Measurements from ENCODE around the gene RAD51B.
"Not testable (repeated sequence)": the region's sequence is repeated elsewhere in the genome, so short reads cannot be mapped to it uniquely, and the experiment has no call there.

The RAD51B gene

DNA sequence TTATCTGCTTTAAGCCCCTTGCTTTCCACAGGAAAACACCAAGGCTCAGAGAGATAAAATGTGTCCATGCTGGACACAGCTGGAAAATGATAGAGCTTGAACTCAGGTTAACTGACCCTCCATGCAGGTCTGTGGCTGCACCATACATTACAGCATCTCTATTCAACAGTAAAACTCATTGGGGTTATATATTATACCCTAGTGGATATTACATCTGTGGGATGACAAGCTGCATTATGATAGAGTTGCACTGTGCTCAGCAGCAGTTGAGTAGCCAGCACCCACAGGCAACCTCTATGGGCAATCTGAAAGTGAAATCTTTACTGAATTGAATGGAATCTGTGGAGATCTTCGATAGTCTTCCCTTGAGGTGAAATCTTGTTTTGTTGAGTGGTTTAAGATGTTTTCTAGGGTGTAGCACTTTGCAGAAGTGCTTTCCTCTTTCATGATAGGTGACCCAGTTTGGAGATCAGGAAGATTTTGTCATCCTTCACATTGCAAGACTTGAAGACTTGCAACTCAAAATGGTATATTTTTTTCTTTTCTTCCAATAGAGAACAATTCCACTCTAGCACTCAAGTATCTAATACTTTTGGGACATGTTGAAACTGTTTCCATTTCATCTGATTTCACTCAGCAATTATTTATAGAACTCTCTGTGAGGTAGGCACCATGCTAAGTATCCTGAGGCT, 389.2 kb downstream of the RAD51B start:
- H3K27ac ChIP-seq, result peak overlapping the region in 8 of 21 experiments; percentile 3 to 87 (median 20)
- no peak overlapping the region for H3K4me3 ChIP-seq

DNA sequence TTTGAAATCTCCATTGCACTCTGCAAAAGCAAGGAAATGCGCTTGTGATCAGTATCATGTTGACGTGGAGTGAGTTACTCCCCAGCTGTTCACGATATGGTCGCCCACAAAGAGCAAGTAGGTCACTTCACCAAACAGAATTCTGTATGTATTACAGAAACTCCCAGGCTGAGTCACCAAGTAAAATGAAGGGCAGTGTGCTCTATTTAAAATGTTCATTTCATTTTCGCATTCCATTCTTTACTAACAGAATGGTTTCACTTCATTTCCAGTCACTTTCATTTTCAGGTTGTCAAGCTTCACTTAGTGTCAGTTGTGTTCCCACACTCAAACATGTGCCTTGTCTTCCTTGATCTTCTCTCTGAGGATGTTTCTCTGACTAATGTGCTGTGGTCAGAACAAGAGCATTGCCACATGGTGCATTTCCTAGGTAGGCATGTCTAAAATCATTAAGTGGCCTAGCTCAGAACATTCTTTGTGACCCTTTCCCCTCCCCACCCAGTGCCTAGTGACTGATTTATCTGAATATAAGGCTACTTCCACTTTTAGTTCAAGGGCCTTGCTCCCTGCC, 391.2 kb downstream of the RAD51B start:
- H3K4me3 ChIP-seq, result no peak overlapping the region
- H3K27ac ChIP-seq, result peak overlapping the region in 19 of 21 experiments; percentile 16 to 87 (median 69)

DNA sequence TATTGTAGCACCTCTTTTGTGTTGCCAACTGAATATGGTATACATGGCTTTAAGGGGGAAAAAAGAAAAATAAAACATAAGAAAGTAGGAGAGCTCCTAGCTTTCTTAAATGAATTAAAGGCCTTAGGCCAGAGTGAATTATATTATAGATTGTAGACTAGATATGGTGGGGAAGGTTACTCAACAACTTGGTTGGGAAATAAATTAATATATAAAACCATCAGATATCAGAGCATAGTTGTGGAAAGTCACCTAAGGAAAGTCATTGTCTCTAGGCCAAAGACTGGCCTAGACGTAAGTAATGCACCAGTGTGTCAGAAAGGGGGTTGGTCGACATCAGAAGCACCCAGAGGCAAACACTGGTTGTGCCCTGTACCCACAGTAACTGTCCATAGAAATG, 391.8 kb downstream of the RAD51B start:
- H3K4me3 ChIP-seq, result no peak overlapping the region
- H3K27ac ChIP-seq, result peak overlapping the region in 18 of 21 experiments; percentile 41 to 87 (median 69)

DNA sequence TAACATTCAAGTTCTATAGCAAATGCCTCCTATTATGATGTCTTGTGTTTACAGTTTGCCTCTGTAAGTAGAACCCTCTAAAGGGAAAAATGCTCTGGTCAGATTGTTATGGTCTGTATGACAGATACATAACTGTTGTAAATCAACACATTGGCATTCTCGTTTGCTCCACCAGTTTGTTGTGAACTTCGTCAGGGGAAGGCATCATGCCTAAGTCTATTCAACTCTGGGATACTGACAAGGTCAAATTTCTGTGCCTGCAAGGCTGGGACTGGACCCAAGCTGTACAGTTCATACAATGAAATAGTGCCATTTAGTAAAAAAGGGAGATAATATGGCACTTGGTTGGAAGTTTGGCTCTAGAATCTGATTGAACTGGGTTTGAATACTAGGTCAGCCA, 392.3 kb downstream of the RAD51B start:
- H3K4me3 ChIP-seq, result no peak overlapping the region
- peak overlapping the region in 12 of 21 experiments; percentile 18 to 87 (median 72) for H3K27ac ChIP-seq

DNA sequence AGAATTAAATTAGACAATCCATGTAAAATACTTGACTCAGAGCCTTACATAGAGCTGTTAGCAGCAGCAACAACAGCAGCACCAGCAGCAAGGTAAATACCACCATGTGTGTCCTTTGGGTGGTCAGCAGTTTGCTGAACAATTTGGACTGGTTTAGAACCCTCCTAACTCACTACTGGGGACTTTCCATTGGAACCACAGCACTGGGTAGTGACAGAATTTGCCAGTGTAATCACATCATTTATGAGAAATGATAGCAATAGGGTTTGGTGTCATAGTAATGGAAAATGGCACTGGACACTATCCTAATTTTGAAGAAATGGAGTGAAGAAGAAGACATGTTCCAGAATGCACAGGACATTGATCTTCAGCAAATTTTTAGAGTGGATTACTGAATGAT, 392.8 kb downstream of the RAD51B start:
- H3K27ac ChIP-seq, result peak overlapping the region in 4 of 21 experiments; percentile 18 to 84 (median 46)
- no peak overlapping the region for H3K4me3 ChIP-seq

DNA sequence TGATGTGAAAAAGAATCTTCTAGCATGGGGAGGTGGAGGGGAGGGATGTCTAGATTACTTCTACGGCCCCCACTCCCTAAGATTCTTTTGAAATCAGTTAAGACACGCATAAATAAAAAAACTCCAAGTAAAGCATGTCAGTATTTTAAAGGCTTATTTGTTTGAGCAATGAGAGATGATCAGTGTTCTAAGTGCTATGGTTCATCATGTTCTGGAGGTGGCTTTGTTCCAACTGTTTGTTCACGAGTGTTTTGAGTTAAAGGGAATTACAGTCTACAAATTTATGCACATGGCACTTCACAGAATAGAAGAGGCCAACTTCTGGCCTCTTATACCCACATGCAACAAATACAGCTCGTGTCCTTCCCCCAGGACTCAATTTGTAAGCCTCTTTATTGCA, 394.9 kb downstream of the RAD51B start:
- H3K27ac ChIP-seq, result peak overlapping the region in 4 of 21 experiments; percentile 1 to 50 (median 11)
- no peak overlapping the region for H3K4me3 ChIP-seq

DNA sequence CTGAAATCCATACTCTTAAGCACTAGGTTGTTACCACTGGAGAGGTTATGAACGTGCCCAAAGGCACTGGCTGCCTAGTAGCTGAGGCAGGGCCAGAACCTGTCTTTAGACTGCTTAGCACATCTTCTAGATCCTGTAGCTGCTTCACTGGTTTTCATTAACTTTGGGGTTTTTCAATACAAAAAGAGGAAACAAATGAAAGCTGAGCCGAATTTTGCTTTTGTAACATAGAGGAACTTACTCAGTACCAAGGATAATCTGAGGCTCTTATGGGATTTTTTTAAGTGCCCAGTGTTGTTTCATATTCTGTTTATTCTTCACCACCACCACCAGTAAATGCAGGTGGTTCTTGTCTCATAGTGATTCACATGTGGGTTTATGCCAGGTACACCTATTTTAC, 396.1 kb downstream of the RAD51B start:
- Histone ChIP-seq H3K27ac (peak overlapping the region in 2 of 21 experiments; percentile 5 to 35), H3K4me3 (no peak overlapping the region)

DNA sequence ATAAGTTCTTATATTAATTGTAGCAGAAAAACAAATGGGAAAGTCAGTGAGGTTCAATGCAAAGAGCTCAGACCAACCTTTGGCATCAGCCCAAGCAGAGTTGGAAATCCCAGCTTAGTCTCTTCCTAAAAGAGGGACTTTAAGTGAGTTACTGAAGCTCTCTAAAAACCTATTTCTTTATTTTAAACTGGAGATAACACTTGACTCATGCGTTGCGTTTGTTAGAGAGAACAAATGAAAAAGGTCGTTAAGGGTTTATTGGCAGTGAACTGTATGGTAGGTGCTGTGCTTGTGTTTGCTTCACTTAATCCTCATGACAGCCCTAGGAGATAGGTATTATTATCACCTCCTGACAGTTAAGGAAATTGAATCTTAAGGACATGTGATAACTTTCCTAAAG, 396.5 kb downstream of the RAD51B start:
- Histone ChIP-seq H3K4me3 (no peak overlapping the region), H3K27ac (no peak overlapping the region)

DNA sequence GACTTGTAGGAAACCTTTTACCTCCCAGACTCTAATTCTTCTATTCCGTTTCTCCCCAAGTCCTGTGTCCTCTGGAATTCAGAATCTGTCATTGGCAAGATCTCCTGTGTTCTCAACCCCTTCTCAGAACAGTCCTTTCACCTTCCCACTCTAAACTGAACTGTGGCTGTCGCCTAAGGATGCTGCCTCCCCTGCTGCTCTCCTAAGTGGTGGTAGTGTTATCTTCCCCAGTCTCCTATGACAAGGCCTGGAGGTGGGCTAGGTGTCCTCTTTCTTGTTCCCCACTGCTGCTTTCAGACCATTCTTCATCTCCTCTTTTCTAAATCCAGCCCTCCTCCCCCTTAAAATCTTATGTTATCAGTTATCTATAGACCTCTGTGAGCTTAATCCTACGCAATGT, 397.4 kb downstream of the RAD51B start:
- Histone ChIP-seq H3K4me3 (no peak overlapping the region), H3K27ac (no peak overlapping the region)

DNA sequence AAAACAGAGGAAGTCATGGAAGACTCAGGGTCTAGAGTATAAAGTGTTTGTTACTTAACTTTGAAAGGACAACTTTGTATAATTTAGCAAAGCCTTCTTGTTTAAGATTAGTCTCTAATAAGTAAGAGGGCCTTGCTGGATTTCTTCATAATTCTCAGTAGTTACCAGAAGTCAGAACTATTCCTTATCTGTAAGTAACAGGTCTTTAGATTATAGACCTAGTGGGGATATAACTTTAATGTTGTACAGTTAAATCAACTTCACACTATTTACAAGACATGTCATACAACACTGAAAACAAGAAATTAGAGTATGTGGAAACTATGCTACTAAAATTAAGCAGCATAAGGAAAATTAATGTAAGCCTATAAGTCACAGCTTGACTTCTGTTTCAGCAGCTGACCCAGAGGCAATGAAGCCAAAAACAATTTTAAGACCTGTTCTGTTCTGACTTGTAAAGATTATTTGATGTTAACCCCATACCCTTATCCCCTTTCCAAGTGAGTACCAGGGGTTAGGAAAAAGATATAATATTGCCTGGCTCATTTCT, 398.3 kb downstream of the RAD51B start:
- H3K27ac ChIP-seq, result peak overlapping the region in 1 of 21 experiments; percentile 29
- no peak overlapping the region for H3K4me3 ChIP-seq

DNA sequence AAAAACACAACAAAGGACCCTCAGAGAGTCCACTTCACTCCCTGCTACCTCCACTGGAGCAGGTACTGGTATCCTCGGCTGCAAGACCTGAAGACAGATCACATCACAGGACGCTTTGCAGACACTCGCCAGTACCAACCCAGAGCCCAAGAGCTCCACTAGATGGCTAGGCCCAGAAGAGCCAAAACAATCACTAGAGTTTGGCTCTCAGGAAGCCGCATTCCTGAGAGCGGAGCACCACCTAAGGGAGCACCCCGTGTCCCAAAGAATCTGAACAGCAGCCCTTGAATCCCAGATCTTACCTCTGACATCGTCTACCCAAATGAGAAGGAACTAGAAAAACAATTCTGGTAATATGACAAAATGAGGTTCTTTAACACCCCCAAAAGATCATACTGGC, 399.8 kb downstream of the RAD51B start:
- Histone ChIP-seq H3K4me3 (no peak overlapping the region), H3K27ac (no peak overlapping the region)

DNA sequence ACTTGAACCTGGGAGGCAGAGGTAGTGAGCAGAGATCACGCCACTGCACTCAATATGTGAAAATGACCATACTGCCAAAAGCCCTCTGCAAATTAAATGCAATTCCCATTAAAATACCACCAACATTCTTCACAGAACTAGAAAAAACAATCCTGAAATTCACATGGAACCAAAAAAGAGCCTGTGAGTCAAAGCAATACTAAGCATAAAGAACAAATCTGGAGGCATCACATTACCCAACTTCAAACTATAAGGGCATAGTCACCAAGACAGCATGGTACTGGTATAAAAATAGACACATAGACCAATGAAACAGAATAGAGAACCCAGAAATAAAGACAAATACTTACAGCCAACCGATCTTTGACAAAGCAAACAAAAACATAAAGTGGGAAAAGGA, 401.5 kb downstream of the RAD51B start:
- not testable (repeated sequence) for H3K4me3 ChIP-seq, H3K27ac ChIP-seq

DNA sequence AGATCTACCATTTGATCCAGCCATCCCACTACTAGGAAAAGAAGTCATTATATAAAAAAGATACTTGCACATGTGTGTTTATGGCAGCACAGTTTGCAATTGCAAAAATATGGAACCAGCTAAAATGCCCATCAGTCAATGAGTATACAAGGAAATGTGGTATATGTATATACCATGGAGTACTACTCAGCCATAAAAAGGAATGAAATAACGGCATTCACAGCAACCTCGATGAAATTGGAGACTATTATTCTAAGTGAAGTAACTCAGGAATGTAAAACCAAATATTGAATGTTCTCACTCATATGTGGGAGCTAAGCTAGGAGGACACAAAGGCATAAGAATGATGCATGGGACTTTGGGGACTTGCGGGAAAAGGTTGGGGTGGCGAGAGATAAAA, 402.6 kb downstream of the RAD51B start:
- H3K27ac ChIP-seq, result no peak overlapping the region
- no peak overlapping the region for H3K4me3 ChIP-seq

DNA sequence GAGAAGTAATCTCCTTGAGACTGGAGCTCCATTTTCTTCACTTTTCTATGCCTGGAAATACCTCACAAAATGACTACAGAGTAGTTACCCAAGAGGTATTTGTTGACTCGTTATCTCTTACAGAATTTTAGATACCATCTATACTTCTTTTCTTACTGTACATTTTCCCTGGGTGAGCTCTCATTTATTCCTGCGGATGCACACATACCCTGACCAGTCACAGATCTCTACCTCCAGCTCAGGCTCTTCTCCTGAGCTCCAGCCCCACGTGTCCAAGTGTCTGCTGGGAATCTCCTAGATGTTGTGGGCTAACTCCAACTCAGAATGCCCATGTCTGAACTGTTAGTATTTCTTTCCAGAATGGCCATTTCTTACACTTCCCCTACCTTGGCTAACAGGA, 403.1 kb downstream of the RAD51B start:
- Histone ChIP-seq H3K4me3 (no peak overlapping the region), H3K27ac (no peak overlapping the region)

DNA sequence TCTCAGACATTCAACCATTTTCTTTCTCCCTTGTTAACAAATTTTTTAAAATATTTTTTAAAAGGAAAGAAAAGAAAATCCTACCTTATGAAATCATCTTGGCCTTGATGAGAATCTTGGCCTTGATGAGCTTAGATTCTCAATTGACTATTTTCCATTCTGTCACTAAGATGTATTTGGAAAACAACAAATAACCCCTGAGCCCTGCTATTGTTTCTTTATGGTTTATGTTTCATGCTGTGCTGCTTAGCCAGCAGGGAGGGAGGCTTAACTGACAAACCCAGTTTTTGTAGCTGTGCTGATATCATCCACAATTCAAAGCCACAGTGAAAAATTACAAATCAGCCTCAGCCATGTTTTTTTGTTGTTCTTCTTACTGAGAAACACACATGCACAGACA, 404.1 kb downstream of the RAD51B start:
- Histone ChIP-seq H3K27ac (no peak overlapping the region), H3K4me3 (no peak overlapping the region)

DNA sequence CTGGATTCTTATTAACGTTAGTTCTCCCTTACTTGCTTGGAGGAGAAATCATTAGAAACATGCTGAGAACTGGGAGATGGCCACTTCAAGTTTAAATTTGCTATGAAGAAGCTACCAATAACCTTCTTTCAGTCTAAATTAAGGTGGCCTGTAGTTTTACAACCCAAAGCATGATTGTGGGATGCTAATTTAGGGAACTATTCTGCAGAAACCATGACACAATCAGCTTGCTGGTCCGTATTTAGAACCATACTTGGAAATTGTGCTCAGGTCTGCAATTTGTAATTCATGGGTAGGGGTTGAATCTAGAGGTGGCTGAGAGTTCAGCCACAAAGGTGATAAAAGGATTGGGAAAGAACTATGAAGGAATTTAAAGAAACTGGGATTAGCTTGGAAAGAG, 405.7 kb downstream of the RAD51B start:
- Histone ChIP-seq H3K27ac (no peak overlapping the region), H3K4me3 (no peak overlapping the region)

DNA sequence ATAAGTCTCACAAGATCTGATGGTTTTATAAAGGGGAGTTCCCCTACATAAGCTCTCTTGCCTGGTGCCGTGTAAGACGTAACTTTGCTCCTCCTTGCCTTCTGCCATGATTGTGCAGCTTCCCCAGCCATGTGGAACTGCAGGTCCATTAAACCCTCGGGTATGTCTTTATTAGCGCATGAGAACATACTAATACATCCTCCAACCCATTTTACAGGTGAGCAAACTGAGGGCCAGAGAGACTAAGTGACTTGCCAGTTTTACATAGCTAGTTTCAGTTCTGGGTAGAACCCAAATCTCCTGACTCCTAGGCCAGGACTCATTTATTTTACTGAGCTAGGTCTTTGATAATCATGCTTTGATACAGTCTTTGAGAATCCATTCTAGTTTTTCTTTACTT, 406.9 kb downstream of the RAD51B start:
- H3K27ac ChIP-seq, result no peak overlapping the region

DNA sequence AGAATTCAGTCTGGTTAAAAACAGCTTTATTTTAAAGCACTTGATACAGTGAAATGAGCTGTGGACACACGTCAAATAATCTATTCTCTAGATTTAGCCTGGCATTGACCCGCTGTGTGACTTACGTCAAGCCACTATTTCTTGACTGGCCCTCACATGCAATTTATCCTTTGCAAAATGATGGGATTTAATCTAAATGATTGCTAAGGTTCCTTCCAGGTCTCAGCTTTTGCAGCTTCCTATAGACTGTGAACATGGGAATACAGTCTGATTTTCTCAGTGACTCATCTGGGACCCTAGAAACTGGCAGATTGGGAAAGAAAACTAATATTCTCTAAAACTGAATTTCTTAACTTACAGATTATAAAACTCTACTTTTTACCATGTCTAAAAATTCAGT, 409.1 kb downstream of the RAD51B start:
- Histone ChIP-seq H3K4me3 (no peak overlapping the region), H3K27ac (no peak overlapping the region)

More for the DNA sequence above, 406.9 kb downstream of the RAD51B start:
- H3K4me3 ChIP-seq, result no peak overlapping the region

DNA sequence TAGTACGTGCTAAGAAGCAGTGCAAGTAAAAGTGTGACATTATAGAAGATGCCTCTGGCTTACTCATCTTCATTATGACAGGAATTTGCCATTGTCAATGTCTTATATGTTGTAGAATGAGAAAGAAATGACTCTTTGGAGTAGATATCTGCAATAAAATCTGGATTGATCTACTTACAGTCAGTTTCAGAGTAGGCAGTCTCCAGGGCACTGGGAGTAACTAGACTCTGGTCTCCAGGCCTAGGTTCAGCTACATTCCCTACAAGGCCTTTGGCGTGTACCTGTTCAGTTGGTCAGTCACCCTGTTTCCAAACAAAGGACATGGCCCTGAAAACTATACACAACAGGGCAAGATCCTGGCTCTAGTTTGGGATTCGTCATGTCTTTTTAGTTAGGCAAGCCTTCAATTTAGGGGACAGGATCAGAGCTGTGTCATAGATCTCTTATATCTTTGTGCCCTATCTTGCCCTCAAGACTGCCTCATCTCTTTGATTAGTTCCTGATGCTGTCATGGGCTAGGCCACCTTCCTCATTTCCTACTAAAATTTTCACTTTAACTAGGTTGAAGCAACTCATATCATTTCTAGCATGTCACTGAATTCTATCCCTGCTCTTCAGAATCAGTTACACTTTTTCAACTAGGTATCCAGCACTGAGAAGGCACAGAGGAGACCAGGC, 410.0 kb downstream of the RAD51B start:
- no peak overlapping the region for H3K27ac ChIP-seq
- no peak overlapping the region for H3K4me3 ChIP-seq

DNA sequence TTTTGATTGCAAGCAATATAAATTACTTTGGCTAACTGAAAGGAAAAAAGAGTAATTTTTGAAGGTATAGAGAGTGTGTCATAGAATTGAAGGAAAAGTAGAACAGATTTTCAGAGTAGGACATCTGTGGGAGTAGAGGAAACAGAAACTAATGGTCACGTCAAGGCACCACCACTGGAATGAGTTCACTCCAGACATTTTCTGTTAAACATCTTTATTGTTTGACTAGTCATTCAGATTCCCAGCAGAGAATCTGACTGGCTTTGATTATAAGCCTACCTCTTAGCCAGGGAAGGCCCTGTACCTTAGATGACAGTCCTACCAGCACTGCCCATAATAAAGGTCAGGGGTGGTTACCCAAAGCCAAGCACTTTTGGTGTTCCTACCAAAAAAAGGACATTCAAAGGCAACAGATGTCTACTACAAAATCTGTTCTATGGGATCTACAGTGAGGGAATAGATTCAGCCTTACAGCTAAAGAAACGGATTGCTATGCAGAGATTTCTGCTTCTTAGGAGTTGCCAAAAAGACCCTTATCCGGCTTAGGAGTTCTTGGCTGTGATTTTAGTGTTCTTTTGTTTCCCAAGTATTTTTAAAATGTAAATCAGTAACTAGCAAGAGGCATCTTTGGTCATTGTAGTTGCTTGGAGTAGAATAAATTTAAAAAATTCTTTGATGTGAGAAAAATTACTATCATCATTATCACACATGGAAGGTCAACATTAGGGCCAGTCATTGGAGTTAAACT, 410.8 kb downstream of the RAD51B start:
- peak overlapping the region in 7 of 21 experiments; percentile 32 to 89 (median 82) for H3K27ac ChIP-seq
- no peak overlapping the region for H3K4me3 ChIP-seq

Measured in skin epidermis (tissue), 12 donors.